COLO668 (cell line): Measurements from ENCODE around the gene SLC39A7.

Experiments
- DNase-seq: peaks from one replicate; lab custom pipeline; 2025; ENCODE audit not compliant: unreplicated experiment; lab: John Stamatoyannopoulos, UW

The SLC39A7 gene

DNA sequence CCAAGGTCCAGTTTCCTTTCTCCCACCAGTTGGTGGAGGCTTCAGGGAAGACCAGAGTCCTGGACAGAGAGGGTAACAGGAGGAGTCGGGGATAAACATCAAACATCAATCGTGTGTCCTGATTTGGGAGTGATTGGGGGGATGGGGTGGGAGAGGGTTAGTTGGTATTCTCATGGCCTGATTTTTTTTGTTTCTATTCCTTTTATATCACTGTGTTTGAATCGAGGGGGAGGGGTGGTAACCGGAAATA is 3.4 kb downstream of the SLC39A7 start:
- DNase-seq, result no peak

DNA sequence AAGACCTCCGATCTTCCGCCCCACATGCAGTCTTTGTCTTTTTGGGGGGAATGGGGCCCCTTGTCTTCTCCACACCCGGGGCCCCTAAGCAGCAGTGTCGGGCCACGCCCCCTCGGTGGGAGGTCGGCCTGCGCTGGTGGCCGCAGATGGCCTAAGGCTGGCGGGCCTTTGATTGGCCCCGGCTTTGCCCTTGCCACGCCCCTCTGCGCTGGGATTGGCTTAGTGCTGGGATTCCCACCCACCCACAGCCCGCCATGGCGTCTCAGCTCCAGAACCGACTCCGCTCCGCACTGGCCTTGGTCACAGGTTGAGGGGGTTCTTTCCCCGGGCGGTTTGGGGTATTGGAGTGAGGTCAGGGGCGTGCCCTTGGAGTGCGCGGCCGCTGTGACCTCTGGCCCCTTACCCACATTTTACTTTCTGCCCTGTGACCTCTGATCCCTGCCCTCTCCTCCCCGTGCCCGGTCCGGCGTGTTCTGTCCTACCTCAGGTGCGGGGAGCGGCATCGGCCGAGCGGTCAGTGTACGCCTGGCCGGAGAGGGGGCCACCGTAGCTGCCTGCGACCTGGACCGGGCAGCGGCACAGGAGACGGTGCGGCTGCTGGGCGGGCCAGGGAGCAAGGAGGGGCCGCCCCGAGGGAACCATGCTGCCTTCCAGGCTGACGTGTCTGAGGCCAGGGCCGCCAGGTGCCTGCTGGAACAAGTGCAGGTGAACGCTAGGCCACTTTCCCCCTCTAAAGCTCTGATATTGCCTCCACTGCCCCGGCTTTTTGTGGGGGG is 3.9 kb downstream of the SLC39A7 start, which contains the start of gene HSD17B8:
HSD17B8 (plus strand) TSS at position 241 of the 776 bp plus-strand sequence; CDS start at position 255, 14 bp downstream.
- DNase-seq, result peak; percentile 91

DNA sequence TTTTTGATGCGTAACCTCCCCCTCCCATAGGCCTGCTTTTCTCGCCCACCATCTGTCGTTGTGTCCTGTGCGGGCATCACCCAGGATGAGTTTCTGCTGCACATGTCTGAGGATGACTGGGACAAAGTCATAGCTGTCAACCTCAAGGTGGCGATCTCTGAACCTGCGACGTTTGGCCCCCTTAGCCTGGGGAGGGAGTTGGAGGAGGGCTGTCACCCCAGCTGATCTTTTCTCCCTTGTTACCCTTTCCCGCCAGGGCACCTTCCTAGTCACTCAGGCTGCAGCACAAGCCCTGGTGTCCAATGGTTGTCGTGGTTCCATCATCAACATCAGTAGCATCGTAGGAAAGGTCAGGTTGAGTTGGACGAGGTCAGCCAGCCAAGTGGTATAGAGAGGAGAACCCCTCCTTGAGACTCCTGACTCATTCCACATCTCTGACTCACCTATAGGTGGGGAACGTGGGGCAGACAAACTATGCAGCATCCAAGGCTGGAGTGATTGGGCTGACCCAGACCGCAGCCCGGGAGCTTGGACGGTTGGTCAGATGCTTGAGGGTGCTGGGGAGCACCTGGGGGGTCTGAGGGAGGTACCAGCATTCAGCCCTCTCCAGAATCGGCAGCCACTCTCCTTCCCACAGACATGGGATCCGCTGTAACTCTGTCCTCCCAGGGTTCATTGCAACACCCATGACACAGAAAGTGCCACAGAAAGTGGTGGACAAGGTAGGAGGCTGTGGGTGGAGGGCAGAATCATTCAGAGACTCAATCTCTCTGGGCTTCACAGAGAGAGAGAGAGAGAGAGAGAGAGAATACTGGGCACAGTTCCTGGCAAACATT is 4.7 kb downstream of the SLC39A7 start:
- DNase-seq, result no peak

DNA sequence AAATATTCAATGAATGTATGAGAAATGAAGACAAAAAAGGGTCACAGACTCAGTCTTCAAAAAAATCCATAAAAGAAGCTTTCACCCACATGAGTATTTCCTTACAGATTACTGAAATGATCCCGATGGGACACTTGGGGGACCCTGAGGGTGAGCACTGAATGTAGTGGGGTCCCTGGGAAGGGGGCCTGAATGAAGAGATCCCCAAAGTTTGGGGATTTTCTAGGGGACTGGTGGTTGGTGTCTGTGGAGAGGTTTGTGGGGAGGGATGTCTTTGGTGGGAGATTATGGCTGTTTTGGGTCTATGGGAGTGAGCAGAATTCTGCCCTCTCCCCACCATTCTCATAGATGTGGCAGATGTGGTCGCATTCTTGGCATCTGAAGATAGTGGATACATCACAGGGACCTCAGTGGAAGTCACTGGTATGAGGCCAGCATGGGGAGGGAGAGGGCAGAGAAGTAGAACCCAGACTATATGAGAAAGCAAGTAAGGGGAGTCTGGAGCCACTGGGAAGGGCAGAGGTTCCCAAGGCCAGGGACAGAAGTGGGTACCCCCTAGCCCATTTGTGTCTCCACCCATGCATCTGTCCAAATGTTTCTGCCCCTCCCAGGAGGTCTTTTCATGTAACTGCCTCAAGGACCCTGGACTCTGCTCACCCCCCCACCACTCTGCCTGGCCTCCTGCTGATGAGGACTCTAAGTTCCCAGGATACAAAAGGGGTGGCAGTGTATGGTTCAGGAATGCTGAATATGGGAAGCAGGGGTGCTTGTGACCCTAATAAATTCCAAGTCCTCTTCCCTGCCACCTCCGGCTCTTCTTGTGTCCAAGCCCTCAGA is 5.6 kb downstream of the SLC39A7 start:
- no peak for DNase-seq

DNA sequence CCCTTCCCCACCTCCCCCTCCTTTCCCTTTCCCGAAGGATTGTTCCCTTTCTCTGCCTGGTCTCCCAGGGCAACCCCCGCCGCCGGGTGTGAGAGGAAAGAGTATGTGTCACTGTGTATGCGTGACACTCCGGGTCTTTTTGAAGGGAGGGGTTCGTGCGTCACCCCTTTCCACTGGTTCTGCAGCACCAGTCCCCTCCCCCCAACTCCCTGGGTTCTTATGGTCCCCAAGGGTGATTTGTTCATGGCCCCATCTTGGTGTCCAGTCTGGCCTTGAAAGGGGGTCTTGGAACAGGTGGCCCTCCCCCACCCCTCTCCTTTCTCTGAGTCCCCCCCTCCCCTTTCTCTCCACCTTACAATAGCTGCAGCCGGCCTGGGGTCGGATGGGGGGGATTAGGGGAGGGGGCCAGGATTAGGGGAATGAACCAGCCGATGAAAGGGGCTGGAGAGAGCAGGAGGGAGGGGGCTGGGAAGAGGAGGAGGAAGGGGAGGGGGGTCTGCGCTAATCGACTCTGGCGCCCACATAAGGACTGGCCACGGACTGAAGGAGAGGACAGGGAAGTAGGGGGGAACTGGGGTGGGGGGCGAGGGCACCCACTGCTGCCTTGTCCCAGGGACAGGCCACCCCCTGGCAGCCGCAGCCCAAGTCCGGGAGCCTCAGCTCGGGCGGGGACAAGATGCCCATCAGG is 6.3 kb downstream of the SLC39A7 start:
- no peak for DNase-seq

DNA sequence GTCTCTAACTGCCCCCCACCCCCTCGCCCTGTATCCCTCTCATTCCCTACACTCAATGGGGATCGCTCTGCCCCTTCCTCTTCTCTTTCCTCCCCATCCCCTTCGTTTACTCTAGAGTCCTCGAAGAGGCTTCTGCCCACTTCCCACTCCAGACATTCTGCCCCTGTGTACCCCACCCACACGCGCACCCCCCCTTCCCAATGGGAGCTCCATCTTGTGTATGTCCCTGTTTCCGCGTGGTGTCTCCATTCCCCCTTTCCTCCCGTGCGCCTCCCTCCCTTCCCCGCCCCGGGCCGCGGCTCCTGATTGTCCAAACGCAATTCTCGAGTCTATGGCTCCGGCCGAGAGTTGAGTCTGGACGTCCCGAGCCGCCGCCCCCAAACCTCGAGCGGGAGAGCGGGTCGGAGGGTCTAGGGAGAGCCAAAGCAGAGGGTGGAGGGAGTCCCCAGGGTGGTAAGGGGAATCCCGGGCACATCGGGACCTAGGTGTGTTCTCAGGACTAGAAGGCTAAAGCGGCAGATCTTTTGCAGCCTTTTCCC is 7.0 kb downstream of the SLC39A7 start:
- DNase-seq, result peak; percentile 24

DNA sequence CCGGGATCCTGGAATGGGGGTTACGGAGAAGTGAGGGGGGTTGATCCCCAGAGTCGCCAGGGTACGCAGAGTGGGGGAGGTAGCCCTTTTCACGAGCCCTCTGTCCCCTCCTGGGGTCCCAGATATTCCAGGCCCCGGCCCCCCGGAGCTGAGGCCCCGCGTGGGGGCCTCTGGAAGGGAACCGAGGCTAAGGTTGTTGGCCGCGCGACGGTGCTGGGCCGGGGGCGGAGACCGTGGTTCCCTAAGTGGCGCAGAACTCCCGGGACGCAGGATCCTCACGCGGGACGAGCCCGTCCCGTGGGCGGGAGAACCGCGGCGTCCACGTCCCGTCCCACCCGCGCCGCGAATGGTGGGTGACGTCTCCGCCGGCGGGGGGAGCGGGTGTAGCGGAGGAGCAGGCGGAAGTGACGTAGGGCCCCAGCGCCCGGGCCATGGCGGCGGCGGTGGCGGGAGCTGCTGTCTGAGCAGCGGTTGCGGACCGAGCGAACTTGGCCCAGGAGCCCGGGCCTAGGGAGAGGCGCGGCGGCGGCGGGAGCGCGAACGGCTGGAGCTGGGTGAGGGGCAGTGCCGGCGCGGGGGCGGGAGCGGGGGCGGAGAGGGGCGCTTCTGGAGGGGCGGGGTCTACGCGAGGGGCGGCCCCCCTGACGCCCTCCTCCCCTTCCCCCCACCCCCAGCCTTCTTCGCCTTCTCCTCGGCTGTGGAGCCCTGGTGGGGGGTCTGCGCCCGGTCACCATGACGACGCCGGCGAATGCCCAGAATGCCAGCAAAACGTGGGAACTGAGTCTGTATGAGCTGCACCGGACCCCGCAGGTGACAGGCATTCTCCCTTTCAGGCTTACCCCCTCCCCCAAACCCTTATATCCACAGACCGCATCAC is 7.7 kb downstream of the SLC39A7 start, which contains the start of gene RING1:
RING1 (plus strand) TSS at position 410 of the 877 bp plus-strand sequence; CDS start at position 733, 323 bp downstream.
- DNase-seq, result peak; percentile 81

DNA sequence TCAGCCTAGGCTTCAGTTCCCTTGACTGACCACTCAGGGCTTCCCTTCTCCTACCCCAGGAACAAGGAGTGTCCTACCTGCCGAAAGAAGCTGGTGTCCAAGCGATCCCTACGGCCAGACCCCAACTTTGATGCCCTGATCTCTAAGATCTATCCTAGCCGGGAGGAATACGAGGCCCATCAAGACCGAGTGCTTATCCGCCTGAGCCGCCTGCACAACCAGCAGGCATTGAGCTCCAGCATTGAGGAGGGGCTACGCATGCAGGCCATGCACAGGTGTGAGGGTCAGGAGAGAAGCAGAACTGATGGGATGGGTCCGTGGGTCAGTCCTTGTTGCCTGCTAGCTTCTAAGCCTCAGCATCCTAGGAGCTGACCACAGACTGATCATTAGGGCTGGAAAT is 9.2 kb downstream of the SLC39A7 start:
- no peak for DNase-seq

DNA sequence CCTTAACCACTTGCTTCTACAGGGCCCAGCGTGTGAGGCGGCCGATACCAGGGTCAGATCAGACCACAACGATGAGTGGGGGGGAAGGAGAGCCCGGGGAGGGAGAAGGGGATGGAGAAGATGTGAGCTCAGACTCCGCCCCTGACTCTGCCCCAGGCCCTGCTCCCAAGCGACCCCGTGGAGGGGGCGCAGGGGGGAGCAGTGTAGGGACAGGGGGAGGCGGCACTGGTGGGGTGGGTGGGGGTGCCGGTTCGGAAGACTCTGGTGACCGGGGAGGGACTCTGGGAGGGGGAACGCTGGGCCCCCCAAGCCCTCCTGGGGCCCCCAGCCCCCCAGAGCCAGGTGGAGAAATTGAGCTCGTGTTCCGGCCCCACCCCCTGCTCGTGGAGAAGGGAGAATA is 10.5 kb downstream of the SLC39A7 start:
- no peak for DNase-seq

DNA sequence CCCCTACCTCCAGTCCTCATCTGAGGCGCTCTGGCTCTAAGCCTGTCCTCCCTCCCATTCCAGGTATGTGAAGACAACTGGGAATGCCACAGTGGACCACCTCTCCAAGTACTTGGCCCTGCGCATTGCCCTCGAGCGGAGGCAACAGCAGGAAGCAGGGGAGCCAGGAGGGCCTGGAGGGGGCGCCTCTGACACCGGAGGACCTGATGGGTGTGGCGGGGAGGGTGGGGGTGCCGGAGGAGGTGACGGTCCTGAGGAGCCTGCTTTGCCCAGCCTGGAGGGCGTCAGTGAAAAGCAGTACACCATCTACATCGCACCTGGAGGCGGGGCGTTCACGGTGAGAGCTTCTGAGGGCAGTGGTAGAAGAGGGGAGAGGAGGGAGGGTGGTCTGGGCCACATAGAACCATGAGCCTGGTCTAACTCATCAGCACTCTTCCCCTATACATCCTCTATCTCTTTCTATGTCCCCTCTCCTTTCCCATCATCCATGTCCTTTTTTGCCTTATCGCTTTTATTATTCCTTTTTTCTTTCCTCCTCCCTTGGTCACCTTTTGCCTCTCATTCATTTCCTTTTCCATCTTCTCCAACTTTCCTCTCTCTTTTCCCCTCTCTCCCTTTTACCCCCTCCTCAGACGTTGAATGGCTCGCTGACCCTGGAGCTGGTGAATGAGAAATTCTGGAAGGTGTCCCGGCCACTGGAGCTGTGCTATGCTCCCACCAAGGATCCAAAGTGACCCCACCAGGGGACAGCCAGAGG is 11.2 kb downstream of the SLC39A7 start:
- DNase-seq, result no peak

DNA sequence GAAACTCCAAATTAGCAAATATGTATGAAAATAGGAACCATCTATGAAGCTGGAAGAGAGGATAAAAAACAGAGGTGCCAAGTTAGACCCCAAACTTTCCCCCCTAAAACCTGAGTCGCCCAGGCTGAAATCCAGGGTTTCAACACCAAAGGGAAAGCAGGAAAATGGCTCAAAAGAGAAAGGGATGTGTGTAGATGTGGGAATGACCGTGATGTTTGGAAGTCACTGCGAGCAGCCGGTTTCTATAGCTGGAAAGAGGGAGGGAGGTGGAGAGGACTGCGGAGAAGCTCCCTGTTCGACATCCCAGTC is 12.1 kb downstream of the SLC39A7 start:
- DNase-seq, result no peak

DNA sequence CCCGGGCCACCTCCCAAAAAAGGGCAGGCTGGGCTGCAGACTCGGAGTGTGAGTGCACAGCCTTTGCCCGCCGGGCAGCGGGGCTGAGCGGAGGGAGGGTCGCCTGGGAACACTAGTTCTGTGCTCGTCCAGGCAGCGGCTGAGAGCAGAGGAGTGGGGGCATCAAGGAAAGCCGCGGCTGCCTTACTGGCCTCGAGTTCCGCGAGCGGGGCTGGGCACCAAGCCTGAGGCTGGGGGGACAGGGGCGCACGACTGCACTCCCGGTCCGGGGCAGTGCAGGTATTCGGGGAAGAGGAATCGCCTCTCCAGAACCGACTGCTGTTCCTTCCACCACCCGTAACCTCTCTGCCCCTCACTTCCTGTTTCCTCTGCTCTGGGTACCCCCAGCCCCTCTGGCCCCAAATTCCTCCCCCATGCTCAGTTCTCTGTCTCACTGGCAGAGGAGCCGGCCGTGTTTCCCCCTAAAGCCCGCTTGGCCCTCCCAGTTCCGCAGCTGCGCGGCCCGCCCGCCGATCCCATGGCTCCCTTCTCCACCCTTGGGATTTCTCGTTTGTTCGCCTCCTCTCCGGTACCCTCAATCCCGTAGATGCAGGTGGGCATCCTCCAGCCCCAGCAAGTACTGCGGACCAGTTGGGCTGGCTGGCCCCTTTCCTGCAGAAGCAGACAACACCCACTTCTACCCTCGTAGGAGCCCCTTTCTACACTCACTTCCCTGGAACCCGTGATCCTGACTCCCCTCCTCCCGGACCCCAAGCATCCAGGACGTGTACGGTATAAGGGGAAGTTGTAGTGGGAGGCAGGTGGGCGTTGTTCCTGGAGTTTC is 12.7 kb downstream of the SLC39A7 start:
- DNase-seq, result no peak

DNA sequence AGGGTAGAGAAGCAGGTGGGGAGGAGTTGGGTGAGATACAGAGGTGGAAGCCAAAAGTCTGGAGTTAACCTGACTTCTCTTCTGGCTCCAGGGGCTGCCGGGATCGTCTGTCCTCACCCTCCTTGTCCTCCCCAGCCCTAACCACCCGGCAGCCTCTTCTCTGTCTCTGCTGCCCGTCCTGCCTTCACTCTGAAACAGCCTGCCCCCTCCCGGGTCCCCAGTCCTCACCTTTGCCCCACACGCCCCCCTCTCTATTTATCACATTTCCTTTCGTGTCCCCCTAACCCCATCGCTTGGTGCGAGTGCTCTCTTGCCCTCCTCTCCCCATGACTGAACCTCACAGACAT is 13.3 kb downstream of the SLC39A7 start:
- DNase-seq, result no peak

DNA sequence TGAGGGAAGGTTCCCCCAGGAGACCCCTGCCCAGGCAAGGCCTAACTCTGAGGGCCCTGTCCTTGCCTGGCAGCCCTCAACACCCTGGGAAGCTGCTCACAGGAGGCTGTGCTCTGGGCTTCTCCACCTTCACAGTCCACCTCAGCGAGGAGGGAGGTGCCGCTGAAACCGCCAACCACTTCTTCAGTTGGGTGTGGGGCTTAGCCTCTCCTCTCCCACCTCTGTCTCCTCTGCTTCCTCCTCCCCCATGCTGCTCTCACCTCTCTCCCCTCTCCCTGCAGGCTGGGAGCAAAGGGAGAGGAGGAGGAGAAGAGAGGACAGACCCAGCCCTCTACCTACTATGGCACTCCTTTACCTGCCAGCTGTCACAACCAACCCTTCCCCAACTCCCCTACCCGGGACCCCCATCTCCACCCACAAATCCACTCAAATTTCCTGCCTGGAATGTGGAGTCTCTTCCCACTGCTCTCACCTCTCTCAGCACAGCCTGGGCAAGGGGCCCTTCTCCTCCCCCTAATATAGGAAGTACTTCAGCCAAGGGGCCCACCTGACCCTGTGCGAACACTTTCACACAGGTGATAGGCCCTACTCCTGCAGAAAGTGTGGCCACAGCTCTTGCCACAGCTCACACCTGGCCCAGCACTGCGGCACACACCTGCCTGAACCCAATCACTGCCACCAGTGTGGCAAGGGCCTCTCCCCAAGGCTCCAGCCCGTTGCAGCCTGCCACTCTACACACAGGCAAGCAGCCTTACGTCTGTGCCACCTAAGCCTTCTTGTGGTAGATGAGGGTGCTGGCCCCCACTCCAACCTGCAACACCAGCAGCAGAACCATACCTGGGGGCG is 14.8 kb downstream of the SLC39A7 start:
- no peak for DNase-seq

DNA sequence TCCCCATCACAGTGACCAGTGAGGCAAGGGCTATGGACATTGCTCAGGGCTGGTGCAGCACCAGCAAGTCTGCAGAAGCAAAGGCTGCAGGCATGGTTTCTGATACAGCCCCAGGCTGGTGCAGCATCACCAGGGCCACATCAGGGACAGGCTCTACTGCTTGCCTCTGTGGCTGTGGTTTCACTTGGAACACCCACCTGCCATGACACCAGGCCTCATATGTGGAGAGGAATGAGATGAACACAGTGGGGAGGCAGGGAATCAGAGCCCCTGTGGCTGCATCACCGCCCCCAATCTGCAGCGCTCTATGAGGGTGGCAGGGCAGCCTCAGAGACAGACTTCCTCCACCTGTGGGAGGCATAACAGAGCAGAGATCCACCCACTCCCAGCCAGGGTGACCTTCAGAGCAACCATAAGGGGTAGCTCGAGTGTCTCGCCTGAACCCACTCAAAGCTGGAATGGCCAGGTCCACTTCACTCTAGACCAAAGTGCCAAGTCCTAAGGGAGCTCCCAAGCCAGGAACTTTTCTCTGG is 15.5 kb downstream of the SLC39A7 start:
- DNase-seq, result no peak

DNA sequence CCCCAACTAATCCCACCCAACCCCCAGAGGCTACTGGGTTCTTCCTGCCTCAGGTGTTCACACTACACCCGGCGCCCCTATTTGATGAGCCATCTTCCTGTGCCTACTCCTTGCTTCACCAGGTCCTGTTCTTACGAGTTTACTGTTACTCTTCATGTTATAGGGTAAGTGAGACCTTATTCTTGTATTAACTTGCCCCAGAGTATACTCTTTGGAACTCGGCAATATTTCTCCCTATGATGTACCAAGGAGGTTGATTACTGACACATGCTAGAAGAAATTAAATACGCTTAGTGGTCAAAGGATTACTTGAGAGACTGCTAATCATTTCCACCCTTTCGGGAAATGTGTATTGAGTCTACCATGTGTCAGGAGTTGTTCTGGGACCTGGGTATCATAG is 16.6 kb downstream of the SLC39A7 start:
- no peak for DNase-seq

DNA sequence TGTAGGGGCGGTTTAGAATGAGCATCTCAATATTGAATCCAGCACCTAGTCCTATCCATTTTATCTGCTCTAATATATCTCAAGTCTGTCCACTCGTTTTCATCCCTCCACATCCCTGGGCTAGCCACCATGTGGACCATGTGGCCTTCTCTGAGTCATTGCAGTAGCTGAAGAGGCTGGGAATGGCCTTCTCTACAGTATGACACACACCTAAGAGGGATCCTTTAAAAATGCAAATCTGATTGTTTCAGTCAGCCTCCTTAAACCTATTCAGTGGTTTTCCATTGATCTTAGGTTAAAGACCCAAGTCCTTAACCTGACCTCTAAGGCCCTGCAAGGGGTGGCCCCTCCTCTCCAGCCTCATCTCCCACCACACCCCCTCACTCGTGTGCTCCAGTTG is 17.0 kb downstream of the SLC39A7 start:
- DNase-seq, result no peak
